ENCODE results near the gene ASTN2.
A peak's percentile ranks its signal among the peaks of the same experiment; 100 is the strongest.

Gene ASTN2

DNA sequence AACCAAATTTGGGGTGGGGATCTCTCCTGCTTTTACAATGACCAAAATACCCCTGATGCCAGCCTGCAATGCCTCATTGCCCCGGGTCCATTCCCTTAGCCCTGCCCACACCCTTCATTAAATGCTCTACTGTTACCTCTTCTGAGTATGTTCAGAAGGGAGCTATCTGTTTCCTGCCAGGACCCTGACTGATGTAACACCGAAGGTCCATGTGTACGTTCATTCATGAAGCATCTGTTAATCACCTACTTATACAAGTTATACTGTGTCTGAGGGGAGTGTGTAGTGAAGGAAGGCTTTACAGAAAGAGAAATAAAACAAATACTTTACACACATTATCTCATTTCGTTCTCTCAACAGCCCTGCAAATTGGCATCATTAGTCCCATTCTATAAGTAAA lies 51.9 kb downstream of the ASTN2 start:
- DNase-seq, result no peak

DNA sequence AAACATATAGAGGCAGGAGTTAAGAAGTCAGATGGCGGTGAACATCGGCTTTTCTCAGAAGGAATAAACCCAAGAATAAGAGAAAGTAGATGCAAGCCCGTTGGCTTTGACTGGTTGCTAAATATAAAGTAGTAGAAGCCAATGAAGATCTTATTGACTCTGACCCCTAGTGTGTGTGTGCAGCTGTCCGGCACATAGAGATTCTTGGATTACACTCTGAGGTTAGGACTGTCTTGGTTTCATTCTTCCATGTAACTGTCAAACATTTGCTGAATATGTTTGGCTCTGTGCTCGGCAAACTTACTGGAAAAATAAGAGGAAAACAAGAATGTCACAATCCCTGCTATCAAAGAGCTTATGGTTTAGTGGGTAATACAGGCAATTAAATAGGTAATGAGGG lies 54.9 kb downstream of the ASTN2 start:
- no peak for DNase-seq

- DNase-seq, result no peak
Observed at GRCh38 chr9:117355542-117355941, 59.3 kb downstream of the ASTN2 start.

- DNase-seq, result no peak
Observed at GRCh38 chr9:117354997-117355396, 59.9 kb downstream of the ASTN2 start.

DNA sequence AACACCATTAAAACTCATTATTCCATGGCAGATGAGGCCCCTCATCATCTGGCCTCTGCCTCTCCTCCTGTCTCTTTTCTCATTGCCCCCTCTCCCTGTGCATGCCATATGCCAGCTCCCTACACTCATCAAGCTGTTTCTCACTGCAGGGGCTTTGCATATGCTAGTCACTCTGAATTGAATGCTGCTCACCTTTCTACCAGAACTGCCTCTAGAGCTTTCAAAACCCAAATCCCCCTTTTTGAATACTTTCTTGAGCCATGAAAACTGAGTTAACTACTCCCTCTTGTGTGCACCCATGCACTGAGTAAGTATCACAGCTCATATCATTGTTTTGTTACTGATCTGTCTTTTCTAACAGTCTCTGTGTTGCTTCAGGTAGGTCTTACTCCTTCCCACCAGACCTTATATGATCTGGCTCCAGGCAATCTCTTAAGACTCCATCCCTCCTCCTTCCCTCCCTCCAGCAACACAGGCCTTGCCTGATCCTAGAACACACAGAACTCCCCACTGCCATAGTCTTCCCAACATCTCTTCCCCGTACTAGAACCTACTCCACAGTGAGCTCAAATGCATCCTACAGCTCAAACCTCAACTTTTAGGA lies 60.5 kb downstream of the ASTN2 start:
- DNase-seq, result no peak

DNA sequence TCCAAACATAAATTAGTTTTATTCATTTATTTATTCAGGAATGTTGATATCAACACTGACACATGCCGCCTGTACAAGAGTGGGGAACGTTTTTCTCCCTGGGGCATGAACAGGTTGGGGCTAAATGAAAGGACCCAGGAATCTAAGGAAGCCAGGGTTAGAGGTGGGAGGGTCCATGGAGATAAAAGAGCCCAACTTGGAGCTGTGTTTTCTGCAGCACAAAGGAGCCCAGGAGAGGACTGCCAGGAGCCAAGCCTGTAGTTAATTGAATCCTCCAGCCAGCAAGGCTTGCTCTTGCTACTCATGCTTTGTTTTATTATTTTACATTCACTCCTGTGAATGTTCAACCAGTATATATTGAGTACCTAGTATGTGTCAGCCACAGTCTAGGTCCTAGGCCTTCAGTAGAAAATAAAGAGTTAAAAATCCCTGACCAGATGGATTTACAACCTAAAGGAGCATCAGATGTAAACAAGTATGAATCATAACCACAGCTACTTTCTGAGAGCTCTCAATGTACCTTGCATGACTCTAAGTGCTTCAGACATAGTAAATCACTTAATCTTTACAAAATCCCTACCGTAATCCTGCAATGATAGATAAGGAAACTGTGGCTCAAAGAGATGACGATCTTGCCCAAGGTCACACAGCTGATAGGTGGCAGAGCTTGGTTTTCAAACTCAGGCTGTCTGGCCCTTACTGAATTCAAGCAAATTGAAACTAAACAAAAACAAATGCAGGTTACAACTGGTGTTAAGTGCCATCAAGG lies 69.8 kb downstream of the ASTN2 start:
- no peak for DNase-seq

DNA sequence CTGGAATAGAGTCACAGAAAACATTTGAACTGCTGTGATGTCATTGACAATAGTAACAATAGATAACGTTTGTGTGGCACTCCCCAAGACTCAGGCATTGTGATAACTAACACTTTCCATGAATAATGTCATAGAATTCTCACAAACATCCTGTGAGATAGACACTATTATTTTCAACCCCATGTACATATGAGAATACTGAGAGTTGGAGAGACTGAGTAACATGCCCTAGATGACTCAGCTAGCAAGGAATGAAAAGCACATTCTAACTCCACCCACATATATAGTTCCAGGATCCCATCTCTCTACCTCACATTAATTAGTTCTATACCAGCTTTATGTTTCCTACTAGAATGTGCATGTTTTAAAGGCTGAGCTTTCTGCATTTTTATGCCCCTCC lies 71.4 kb downstream of the ASTN2 start:
- no peak for DNase-seq

DNA sequence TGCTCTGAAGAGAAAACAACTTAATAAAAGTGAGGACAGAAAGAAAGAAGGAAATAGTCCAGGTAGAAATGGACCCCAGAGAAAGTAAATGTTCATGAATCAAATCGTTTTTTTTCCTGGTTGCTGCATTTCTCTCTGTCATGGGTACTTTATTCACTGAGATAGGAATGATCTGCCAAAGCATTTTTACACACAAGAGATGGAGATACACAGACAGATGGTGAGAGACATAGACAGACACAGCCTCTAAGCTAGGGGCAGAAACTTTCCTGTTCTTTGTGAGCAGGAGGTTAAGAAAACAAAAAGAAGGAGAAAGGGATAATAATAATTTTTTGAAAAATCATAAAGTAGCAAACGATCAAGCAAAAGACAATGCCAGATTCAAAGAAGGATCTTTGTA lies 73.7 kb downstream of the ASTN2 start:
- no peak for DNase-seq

GRCh38 chr9:117340422-117340821 lies 74.4 kb downstream of the ASTN2 start:
- no peak for DNase-seq

DNA sequence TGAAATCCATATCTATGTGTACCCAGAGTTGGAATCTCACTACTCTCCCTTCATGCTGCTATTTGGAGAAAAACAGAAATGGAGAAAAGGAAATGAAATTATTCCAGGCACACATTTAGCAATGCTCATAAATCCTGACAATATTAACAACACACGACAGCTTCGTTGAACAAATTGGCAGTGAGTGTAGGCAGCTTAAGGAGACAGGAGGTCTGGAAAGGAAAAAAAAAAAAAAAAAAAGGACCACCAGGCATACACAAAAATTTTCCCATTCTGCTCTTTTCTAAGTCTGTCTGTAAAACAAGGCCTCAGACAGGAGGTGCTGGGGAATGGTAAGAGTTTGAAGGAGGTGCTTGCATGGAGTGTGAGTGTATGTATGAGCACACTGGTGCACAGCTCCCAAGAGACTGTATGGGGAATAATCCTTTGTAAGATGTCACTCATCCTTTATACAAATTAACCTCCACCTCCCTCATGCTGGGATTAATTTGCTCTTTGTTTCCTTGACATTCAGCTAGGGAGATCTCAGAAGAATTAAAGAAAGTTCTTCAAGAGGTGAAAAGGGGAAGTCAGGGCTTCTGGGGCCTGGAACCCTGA lies 78.9 kb downstream of the ASTN2 start:
- no peak for DNase-seq

- no peak for DNase-seq
Observed at GRCh38 chr9:117334101-117334500, 80.8 kb downstream of the ASTN2 start.

DNA sequence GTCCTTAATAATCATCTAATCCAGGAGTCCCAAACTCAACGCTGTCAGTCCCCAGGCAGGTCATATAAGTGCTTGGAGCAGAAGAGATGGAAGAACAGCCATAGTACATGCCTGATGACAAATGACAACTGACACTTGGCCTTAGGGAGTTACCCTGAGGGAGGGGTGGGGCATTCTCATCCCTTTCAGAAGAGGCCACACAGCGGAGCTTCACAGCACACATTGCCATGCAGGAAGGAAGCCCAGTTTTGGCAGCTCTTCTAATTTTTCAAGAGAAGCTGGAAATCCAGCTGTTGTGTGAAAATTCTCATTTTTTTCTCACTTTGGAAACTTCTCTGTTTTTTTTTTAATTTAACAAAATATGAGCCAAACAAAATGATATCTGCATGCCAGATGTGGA lies 89.0 kb downstream of the ASTN2 start:
- DNase-seq, result no peak

- DNase-seq, result no peak
Observed at GRCh38 chr9:117325110-117325731, 89.6 kb downstream of the ASTN2 start.

GRCh38 chr9:117323390-117323789 lies 91.5 kb downstream of the ASTN2 start:
- DNase-seq, result no peak

DNA sequence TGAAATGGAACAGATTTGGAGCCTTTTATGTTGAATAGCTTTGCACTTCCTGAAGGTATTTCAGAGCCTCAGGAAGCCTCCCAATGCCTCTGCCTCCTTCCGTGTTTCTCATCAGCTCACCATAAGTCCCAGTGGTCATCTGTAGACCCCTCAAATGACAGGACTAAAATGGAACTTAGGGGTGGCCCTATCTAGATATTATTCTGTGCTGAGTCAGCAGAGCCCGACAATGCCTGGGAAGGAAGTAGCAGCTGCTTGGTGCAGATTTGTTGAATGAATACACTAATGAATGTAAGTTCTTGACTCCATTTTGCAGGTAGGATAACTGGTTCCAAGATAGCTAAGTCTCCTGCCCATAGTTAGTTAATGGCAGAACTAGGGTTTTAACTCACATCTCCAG lies 97.7 kb downstream of the ASTN2 start:
- DNase-seq, result no peak

DNA sequence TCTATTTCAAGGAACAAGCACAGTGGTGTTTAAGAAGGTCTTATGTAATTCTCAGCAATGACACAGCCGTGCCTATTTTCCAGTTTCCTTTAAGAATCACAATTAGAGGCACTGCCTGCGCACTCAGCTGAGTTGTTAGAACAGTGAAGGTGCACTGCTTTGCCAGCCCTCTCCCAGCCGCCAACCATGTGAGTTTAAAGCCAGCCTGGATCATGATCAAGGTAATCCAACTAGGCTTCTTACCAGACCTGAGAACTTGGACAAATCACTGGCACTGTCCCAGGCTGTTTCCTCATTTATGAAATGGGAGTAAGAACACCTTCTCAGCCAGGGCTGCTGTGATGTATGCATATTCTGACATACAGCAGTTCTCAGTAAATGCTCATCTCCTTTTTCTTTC lies 99.6 kb downstream of the ASTN2 start:
- DNase-seq, result no peak

GRCh38 chr9:117313989-117314388 lies 100.9 kb downstream of the ASTN2 start:
- DNase-seq, result no peak

GRCh38 chr9:117307701-117308100 lies 107.2 kb downstream of the ASTN2 start:
- no peak for DNase-seq

DNA sequence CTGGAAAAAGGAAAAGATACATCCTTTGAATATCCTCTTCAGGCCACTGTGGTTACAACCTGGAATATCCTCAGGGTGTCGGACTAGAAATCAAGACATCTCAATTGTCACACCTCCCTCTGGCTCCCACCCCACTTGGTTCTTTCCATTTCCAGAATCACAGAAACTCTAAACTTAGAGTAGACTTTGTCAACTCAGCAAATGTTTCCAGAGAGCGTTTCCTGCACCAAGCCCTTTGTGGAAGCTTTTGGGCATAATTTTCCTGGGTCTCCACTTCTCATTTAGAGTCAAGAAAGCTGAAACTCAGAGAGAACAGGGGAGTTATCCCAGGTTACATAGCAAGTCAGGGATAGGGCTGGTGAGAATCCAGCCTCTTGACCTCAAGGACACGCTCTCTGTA lies 108.8 kb downstream of the ASTN2 start:
- DNase-seq, result no peak

DNA sequence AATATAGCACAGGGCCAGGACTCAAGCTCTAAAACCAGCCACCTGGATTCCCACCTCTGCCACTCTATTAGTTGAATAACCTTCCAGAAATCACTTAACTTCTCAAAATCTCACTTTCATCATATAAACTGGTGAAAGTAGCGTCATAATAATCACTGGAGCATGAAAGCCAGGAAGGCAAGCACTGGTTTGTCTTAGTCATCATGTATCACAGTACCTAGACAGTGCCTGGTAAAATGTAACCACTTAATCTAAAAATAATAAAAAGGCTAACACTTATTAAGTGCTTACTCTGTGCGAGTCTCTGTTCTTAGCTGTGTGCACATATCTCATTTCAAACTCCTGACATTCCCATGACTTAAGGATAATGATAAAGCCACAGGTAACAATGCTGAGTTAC lies 109.4 kb downstream of the ASTN2 start:
- no peak for DNase-seq

DNA sequence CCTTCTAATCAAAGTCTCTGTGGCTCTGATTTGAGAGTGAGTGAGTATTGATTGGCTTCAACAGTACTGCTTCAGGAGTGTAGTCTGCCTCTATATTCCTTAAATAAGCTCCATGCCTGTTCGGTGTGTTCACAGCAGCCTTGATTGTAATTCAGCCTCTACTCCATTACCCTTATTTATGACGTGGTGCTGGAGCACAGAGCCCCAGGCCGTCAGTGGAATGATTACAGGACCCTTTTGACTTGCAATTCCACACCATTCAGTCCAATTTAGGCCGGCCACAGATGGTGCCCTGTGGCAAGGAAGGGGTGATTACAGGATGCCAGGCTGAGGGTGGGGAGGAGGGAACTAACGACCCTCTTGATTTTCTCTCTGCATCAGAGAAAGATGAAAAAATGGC lies 110.3 kb downstream of the ASTN2 start:
- no peak for DNase-seq

DNA sequence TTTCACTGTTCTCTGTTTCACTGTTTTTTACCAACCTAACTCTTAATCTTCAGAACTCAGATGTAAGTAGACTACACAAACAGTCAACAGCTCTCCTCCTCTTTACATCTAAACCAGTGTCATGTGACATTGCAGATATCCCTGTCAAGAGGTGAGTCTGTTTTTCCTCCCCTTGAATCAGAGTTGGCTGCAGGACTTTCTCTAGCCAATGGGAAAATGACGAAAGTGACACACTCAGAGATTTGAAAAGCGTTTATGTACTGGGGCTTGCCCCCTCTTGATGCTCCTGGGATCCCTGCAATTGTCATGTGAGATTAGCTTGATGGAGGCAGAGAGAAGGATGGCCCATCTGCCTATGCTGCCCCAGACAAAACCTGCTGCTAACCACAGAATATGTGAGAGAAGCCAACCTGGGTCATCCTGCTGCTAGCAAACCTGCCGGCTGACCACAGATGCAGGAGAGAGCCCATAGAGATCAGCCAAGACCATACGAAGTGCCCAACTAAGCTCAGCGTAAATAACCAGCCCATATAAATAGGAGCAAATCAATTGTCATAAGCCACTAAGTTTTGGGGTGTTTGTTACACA lies 111.1 kb downstream of the ASTN2 start:
- no peak for DNase-seq

DNA sequence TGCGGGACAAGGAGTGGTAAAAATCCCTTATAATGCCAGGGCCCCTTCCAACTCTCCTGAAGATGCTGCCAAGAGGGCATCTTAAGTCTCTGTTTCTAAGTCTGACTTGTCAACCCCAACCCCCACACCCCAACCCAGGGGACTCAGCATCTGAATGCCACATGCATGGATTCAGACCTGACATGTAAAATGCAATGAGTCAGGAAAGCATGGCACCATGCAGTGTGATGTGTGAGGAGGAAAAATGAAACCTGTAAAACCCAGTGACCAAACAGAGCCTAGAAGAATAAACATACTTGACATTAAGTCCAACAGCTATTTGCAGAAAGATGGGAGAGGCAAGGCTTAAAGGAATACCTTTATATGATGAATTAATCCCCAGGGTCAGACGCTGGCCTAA lies 112.4 kb downstream of the ASTN2 start:
- DNase-seq, result peak; percentile 33

Measured in NCI-H2029 (cell line).